Measurements from ENCODE around the gene PCDH10. TPM values are rescaled to one million over a fixed set of nuclear protein-coding genes. Genes with fewer than 3 reads are reported as not detected.

The PCDH10 gene
- total RNA-seq, 1 experiment from 2014 or later: not detected

- DNase-seq (ENCODE audit: unreplicated experiment): no peak
- POLR2A ChIA-PET: no interaction called here
- no peaks in the 10 kb centered on the region for H3K4me1 Mint-ChIP-seq (ENCODE audit: insufficient read depth, unreplicated experiment)
- no peak for TF ChIP-seq CTCF (IDR thresholded peaks at IDR 0.05; ENCODE audit: unreplicated experiment)
- no TSS peak for BruUV-seq (replicated peaks)
- no peaks in the 10 kb centered on the region for H3K9me3 Mint-ChIP-seq (ENCODE audit: unreplicated experiment)
- intact Hi-C loops (cut with micrococcal nuclease): loop anchor here (10.0 kb wide), 1 partner anchor 487 kb away; no protein-coding TSS in a partner anchor
- no peak overlapping the region for H3K4me3 Mint-ChIP-seq (ENCODE audit: unreplicated experiment)
- no peak overlapping the region for H3K27ac Mint-ChIP-seq (ENCODE audit: low read depth, unreplicated experiment)
- no peaks in the 10 kb centered on the region for H3K36me3 Mint-ChIP-seq (ENCODE audit: insufficient read depth, unreplicated experiment)
- CTCF ChIA-PET: interaction anchor here (1.2 kb wide), 1 partner anchor 15 kb away, joined by 4 read pairs; no protein-coding TSS in a partner anchor
- H3K27me3 Mint-ChIP-seq (ENCODE audit: insufficient read depth, unreplicated experiment): no peaks in the 10 kb centered on the region
Observed at GRCh38 chr4:133131829-133132460, 17.1 kb upstream of the PCDH10 start.

DNA sequence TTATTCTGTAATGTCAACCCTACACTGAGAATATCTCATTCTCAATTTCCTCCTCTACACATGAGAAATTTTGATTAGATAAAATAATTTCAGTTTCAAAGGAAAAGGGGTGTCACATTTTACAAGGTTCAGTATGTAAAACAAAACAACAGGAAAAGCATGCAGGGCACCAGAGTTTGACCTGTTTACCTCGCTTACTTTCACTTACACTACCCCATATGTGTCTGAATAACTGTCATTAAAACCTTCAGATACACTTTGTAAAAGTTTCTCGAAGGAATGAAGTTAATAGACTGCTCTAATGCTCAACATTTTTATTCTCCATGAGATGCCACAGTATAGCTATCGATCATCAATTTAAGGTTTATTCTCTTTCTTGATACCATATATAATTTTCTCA lies 12.3 kb upstream of the PCDH10 start:
- H3K4me3 Mint-ChIP-seq (ENCODE audit: unreplicated experiment): no peak overlapping the region
- POLR2A ChIA-PET: no interaction called here
- H3K9me3 Mint-ChIP-seq (ENCODE audit: unreplicated experiment): no peaks in the 10 kb centered on the region
- DNase-seq (ENCODE audit: unreplicated experiment): no peak
- intact Hi-C loops (cut with micrococcal nuclease): loop anchor here (10.0 kb wide), 1 partner anchor 492 kb away; no protein-coding TSS in a partner anchor
- H3K36me3 Mint-ChIP-seq (ENCODE audit: insufficient read depth, unreplicated experiment): no peaks in the 10 kb centered on the region
- H3K27me3 Mint-ChIP-seq (ENCODE audit: insufficient read depth, unreplicated experiment): no peaks in the 10 kb centered on the region
- TF ChIP-seq CTCF (IDR thresholded peaks at IDR 0.05; ENCODE audit: unreplicated experiment): no peak
- no peaks in the 10 kb centered on the region for H3K4me1 Mint-ChIP-seq (ENCODE audit: insufficient read depth, unreplicated experiment)
- H3K27ac Mint-ChIP-seq (ENCODE audit: low read depth, unreplicated experiment): no peak overlapping the region
- CTCF ChIA-PET: interaction anchor here (0.7 kb wide), 1 partner anchor 10 kb away, joined by 3 read pairs; no protein-coding TSS in a partner anchor
- BruUV-seq (replicated peaks): no TSS peak

DNA sequence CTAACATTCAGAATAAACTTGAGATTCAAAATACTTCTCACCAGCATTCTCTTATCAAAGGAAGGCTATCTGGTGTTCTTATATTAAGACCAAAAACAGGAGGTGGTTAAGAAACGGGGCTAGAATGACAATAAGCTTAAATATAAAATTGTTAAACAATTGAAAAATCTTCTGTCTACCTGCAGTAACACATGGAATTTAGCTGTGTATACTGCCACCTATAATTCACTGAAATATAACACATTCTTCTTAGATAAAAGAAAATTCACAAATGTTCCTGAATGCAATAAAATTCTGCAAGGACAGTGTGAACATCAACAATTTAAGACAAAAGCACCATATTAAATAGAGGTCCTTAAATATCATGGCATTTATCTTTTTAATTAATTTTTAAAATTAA lies 11.5 kb upstream of the PCDH10 start:
- Mint-ChIP-seq H3K27me3 (ENCODE audit: insufficient read depth, unreplicated experiment) (no peaks in the 10 kb centered on the region), H3K9me3 (ENCODE audit: unreplicated experiment) (no peaks in the 10 kb centered on the region), H3K36me3 (ENCODE audit: insufficient read depth, unreplicated experiment) (no peaks in the 10 kb centered on the region), H3K4me1 (ENCODE audit: insufficient read depth, unreplicated experiment) (no peaks in the 10 kb centered on the region), H3K4me3 (ENCODE audit: unreplicated experiment) (no peak overlapping the region), H3K27ac (ENCODE audit: low read depth, unreplicated experiment) (no peak overlapping the region)
- no peak for TF ChIP-seq CTCF (IDR thresholded peaks at IDR 0.05; ENCODE audit: unreplicated experiment)
- DNase-seq (ENCODE audit: unreplicated experiment): no peak
- POLR2A ChIA-PET: no interaction called here
- intact Hi-C loops (cut with micrococcal nuclease): loop anchor here (10.0 kb wide), 1 partner anchor 493 kb away; no protein-coding TSS in a partner anchor
- CTCF ChIA-PET: interaction anchor here (0.7 kb wide), 1 partner anchor 9 kb away, joined by 3 read pairs; no protein-coding TSS in a partner anchor
- BruUV-seq (replicated peaks): no TSS peak

- CTCF ChIA-PET: interaction anchor here (1.7 kb wide), 1 partner anchor 11 kb away, joined by 7 read pairs; no protein-coding TSS in a partner anchor
- Mint-ChIP-seq H3K36me3 (ENCODE audit: insufficient read depth, unreplicated experiment) (no peaks in the 10 kb centered on the region), H3K9me3 (ENCODE audit: unreplicated experiment) (no peaks in the 10 kb centered on the region), H3K4me3 (ENCODE audit: unreplicated experiment) (no peak overlapping the region), H3K27me3 (ENCODE audit: insufficient read depth, unreplicated experiment) (peaks cover 18% of the 10 kb centered on the region), H3K4me1 (ENCODE audit: insufficient read depth, unreplicated experiment) (peaks cover 10% of the 10 kb centered on the region), H3K27ac (ENCODE audit: low read depth, unreplicated experiment) (no peak overlapping the region)
- no peak for DNase-seq (ENCODE audit: unreplicated experiment)
- no peak for TF ChIP-seq CTCF (IDR thresholded peaks at IDR 0.05; ENCODE audit: unreplicated experiment)
- POLR2A ChIA-PET: no interaction called here
- BruUV-seq (replicated peaks): no TSS peak
- intact Hi-C loops (cut with micrococcal nuclease): no loop called here
Observed at GRCh38 chr4:133143775-133144430, 5.2 kb upstream of the PCDH10 start.

All from MCF 10A (cell line).